Mucosa of gallbladder (tissue), 1 donor: ENCODE results near the gene MRPL33. TPM values are rescaled to one million over a fixed set of nuclear protein-coding genes. Genes with fewer than 3 reads are reported as not detected.

Source experiments
- DNase-seq: peaks from one replicate; pipeline ENCODE4 v3.0.0-alpha.2; 2020; ENCODE audit warnings: low spot score
- total RNA-seq: library from RNA; stranded (reverse); gene quantifications from one replicate; pipeline ENCODE4 v1.2.1, GENCODE V29; 2021
- donor health status: DM: no; HTN: no; CAD: no.

The MRPL33 gene
- total RNA-seq, 1 donor from 2014 or later = 78.5 TPM

DNA sequence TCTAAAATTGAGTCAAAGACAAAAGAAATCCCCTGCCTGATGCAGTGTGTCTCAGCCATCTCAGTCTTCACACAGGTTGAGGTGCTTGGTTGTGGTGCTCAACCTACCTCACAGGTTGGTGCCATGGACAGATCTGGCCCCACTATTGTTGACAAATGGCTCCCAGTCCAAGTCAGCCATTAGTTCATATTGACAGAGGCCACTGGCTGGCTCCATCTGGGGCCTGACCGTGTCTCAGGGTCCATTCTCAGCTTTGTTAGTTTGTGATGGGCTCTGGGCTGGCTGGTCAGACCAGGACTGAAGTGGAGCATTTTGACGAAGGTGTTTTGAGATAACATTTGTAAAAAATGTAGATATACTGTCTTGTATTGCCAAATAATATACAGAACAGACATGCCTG is 36.9 kb downstream of the MRPL33 start:
- no peak for DNase-seq

- no peak for DNase-seq
Measured at GRCh38 chr2:27808984-27809383, 37.5 kb downstream of the MRPL33 start.

GRCh38 chr2:27809761-27810241 is 38.3 kb downstream of the MRPL33 start:
- DNase-seq = no peak

GRCh38 chr2:27810455-27810854 is 38.9 kb downstream of the MRPL33 start:
- no peak for DNase-seq

DNA sequence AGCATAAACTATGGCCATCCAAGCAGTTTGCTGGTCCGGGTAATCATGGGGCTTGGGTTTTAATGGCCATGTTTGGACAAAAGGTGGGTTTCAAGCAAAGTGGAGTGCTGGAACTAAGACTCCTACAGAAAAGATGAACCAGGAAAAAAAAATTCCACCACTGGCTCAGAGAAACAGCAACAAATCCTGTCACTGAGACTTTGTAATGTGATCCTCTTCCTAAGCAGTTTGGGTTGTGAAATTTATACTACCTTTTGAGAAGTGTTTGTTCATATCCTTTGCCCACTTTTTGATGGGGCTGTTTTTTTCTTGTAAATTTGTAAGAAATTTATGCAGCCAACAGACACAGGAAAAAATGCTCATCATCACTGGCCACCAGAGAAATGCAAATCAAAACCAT is 40.2 kb downstream of the MRPL33 start:
- no peak for DNase-seq

DNA sequence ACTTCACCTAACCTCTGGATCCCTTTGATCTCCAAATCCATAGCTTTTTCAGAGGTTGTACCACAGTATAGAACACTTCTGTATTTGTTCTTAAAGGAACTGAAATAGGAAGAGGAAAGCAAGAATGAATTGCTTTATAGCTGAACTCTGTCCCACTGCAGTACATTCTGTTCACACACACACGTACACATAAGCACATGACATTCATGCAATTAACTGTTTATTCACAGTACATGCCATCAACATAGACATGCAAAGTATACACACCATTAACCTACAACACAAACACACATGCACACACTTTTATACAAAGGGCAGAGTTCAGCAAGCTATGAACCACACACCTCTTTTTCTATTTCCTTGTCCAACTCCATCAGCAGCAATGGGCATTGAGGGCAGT is 43.2 kb downstream of the MRPL33 start:
- no peak for DNase-seq

GRCh38 chr2:27815860-27816438 is 44.4 kb downstream of the MRPL33 start:
- DNase-seq = no peak

- no peak for DNase-seq
Measured at GRCh38 chr2:27822049-27822448, 50.5 kb downstream of the MRPL33 start.

- no peak for DNase-seq
Measured at GRCh38 chr2:27823135-27823534, 51.6 kb downstream of the MRPL33 start.

DNA sequence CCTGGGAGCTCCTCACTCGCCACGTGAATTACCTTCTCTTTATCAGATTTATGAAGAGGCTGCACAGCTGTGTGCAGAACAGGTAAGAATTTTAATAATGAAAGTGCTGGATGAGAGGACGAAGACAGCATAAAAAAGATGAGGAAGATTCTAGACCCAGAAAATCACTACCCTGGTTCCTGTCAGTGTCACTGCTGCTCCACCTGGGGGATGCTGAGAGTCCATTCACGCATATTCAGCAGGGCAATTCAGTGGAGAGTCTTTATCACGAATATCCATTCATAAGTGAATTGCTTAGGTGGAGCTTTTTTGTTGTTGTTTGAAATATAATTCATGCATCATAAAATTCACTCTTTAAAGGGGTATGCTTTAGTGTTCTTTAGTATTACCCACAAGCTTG is 52.0 kb downstream of the MRPL33 start:
- DNase-seq = no peak

- DNase-seq = no peak
Measured at GRCh38 chr2:27824401-27824800, 52.9 kb downstream of the MRPL33 start.

- no peak for DNase-seq
Measured at GRCh38 chr2:27828305-27828704, 56.8 kb downstream of the MRPL33 start.

Other genes starting within 250 kb of the MRPL33 start
- gene ZNF512, start 188.7 kb upstream of the MRPL33 start, total RNA-seq = 32.6 TPM
- 4.7 TPM for gene CCDC121, start 142.7 kb upstream of the MRPL33 start, total RNA-seq
- gene GPN1, start 142.7 kb upstream of the MRPL33 start, total RNA-seq = 24.2 TPM
- 34.8 TPM for gene SUPT7L, start 108.1 kb upstream of the MRPL33 start, total RNA-seq
- gene SLC4A1AP, start 107.8 kb upstream of the MRPL33 start, total RNA-seq = 17.4 TPM
- gene RBKS, start 118.7 kb downstream of the MRPL33 start, total RNA-seq = 3.9 TPM
- gene BABAM2, start 119.0 kb downstream of the MRPL33 start, total RNA-seq = 47.3 TPM